Posterior vena cava (tissue), 2 donors: ENCODE results near the gene KCNJ10. TPM values are rescaled to one million over a fixed set of nuclear protein-coding genes. Genes with fewer than 3 reads are reported as not detected.

Experiments used
- DNase-seq: peaks from one replicate; pipeline ENCODE4 v3.0.0-alpha.2; 2020; ENCODE audit warnings: low spot score
- intact Hi-C, 2 donors: fragments of 100-400 bp; cut with DNase I; formaldehyde crosslinking; loops; one replicate each; pipeline versions ENCODE4 v1.14.1 to v1.14.2; 2022 to 2023
- total RNA-seq, 2 donors: library from RNA; stranded (reverse); fragmentation: NEBNext Ultra II Directional; extraction: Animal tissue kit (Norgen Biotek cat#: 25700); gene quantifications; one replicate each; pipeline ENCODE4 v1.2.1, GENCODE V29; 2021
- donor health status: DM: yes; HTN: yes; CAD: no.
- donor health status: DM: yes; HTN: yes; CAD: no.

Gene KCNJ10
- total RNA-seq, 2 donors from 2014 or later, result 0.19 TPM; not detected in 1

DNA sequence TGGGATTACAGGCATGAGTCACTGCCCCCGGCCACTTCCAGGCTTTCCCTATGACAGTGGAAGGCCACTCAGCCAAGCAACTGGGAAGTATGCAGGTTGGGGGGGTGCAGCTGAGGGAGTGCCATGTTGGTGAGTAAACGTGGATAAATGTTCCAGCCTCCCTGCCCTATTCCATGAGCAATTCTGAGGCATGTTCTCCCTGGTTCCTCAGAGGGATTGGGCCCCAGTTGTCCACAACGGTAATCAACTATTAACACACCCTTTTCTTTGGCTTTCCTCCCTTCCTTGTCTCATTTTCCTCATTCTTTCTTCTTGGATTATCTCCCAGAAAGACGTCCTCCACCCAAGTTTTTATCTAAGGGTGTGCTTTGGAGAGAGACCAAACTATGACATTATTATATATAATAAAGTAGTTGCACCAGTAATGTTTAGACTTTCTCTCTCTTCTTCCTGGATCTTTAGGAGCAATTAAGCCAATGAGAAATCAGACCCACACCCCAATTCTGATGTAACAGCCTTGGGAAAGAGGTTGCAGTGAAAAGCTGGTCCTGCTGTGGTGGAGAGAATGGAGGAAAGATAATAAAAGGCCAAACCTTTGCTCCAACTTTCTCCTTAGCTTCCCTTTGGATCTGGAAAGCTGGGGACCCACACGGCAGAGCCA is 109.1 kb downstream of the KCNJ10 start:
- DNase-seq, result peak; percentile 94

DNA sequence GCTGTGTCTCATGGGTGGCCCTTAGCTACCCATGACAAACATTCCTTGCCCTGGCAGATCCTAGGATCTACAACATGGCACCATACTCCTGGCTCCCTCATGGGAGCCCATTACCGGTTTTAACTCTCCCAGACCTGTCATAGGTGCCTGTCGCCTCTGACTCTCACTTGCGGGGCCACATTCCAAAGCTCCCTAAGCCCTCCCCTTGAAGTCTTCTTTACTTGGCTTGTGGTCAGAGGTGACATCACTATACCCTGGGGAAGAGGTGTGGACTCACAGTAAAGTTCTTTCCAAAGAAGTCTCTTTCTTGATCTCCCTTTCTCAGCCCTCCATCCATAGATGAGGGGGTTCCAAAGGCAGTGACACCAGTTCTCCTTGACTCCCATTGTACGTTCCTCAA is 110.5 kb downstream of the KCNJ10 start:
- no peak for DNase-seq
- intact Hi-C loops, result no loop called here

More for the DNA sequence above, 109.1 kb downstream of the KCNJ10 start:
- intact Hi-C loops, result no loop called here

DNA sequence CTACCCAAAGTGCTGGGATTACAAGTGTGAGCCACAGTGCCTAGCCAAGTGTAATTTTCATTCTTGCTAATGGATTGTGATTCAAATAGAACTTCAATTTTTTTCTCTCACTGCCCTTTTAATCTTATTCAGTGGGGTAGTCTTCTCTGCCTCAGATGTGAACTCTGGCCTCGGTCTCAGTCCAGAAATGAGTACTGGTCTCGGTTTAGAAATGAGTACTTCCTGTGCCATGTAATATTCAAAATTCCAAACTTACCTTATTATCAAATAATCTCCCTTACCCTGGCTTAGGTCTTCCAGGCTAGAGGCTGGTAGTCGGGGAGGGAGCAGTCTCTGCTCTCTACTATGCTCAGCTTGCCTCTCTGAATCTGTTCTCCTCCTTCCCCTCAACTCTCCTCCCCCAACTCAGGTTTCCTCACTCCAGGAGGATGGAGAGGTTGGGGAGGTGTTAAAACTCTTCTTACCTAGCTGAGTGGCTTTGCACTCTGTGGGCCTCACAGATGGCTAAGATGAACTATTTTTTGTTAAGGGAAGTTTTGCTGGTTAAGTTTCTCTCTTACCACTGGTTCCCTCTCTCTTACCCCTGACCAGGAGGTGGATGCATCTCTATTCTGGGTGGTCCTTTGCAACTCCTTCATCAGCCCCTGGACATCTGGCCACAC is 111.1 kb downstream of the KCNJ10 start:
- no peak for DNase-seq
- intact Hi-C loops, result no loop called here

DNA sequence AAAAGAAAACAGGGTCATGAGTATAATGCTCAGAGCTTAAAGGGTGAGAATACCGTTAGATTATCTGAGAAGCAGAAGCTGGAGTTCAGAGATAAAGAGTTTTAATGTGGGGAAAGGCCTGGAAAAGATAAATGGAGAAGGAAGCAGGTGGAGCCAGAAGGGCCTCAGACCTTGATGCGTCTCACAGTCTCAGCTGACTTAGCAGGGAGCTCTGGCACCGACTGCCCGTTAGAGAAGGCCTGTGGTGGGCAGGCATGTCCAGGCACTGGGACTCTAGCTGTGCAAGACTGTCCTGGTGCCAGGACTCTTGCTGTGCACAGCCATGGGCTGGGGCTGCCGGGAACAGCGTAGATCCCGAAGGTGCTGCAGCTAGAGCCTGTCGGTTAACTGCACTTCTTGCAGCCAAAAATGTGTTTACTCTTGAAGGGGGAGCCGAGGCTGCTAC is 112.1 kb downstream of the KCNJ10 start:
- DNase-seq, result no peak
- intact Hi-C loops, result no loop called here

DNA sequence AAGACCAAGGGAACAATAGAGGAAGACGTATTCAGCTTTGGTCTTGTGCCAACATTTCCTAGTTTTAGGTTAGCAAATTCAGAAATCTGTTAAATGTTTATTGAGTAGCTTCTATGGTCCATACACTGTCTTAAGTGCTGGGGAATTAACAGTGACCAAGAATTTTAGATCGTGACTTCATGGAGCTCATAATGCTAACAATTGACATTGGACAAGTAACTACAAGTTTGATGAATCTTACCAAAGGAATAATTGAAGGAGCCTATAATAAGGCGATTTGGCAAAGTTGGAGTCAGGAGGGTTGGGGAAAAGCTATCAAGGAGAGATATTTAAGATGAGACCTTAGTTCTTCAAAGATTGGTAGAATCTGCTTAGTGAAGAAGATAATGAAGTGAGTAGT is 114.5 kb downstream of the KCNJ10 start:
- intact Hi-C loops, result no loop called here
- no peak for DNase-seq

DNA sequence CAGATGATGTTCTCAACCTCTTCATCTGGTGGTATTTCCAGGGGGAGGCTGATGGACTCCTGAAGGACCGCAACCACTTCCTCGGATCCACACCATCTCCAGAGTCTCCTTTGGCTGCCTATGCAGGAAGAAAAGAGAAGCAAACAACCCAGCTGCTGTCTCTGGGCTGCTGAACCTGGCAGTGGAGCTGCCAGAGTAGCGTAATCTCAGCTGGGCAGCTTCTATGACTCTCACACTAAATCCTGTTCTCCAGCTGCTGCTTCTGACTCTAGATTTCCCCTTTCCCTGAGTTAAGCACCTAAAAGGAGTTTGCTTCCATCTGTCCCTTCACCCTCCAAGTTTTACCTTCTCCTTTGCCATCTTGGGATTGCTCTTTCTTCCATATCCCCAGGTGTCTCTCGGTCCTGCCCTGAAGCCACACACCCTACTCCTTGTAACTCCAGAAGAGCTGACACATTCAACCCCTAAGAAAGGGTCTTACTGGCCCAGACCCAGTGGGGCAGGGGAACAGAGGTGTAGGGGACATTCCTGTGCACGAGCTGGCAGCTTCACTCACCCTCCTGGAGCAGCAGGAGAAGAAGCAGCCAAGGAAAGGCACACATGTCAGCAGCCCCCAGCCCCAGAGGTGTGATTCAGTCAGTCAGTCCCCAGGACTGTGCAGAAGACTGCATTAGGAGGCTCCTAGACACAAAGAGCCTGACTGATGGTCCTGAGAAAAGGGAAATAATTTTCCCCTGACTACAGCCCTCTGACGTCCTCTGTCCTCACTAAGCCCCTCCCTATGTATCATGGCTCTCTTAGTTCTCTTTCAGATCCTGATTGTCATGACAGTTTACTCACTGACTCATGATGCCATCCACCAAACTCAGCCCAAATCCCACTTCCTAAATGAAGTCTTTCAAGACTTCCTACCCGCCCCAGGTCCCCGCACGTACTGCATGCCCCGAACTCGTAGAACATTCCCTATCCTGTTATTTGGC is 116.1 kb downstream of the KCNJ10 start, which contains the start of gene SLAMF9:
SLAMF9 (minus strand) TSS at position 702 of the 980 bp plus-strand sequence; CDS start at position 602, 100 bp downstream.
- intact Hi-C loops, result no loop called here
- DNase-seq, result no peak

DNA sequence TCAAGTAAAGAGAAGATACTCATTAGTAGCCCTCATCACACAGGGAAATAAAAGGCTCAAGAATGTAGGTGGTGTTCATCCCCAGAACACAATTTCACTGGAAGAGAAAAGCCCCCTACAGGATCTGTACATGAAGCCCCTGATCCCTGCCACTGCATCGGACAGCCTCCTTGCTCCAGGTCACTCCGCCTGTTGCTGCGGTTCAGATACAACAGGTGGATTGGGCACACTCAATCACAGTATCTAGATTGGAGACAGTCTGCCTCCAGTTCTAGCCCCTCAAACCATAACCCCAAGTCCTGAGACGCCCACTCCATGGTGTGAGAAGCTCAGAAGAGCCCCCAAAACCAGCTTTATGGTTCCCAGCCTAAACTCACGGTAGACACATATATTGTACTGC is 117.0 kb downstream of the KCNJ10 start:
- intact Hi-C loops, result no loop called here
- no peak for DNase-seq

DNA sequence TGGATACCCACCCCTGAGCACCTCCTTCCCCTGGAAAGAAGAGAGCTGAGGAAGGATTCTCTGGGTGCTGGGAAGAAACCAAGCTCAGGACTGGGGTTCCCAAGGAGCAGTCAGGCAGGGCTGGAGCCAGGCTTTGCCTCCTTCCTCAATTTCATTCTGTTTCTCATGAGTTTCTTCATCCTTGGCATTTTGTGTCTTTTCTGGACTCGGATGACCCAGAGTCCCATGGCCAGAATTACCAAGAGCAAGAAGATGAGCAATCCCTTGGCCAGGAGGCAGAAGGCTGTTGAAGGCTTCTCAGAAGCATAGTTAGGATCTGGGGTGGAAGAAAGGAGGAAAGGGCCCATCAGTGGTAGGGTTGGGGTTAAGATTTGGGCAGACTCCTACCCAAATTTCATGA is 118.4 kb downstream of the KCNJ10 start:
- no peak for DNase-seq
- intact Hi-C loops, result no loop called here

DNA sequence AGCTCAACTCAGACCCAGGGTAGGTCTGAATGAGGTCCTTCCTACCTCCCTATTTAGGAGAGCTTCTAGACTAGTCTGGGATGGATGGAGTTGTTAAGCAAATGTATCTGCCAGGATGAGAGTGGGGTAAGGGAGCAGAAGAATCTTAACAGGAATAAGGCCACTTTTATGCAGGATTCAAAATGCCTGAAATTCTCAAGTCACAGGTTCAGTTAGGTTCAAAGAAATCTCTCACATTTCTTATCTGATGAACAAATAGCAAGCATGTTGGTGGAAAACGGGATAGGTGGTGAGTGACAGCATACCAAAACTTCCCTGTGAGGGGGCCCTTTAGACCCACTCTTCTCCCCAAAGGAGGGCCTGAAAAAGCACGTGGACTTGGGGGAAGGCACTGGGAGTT is 118.9 kb downstream of the KCNJ10 start:
- intact Hi-C loops, result no loop called here
- no peak for DNase-seq

DNA sequence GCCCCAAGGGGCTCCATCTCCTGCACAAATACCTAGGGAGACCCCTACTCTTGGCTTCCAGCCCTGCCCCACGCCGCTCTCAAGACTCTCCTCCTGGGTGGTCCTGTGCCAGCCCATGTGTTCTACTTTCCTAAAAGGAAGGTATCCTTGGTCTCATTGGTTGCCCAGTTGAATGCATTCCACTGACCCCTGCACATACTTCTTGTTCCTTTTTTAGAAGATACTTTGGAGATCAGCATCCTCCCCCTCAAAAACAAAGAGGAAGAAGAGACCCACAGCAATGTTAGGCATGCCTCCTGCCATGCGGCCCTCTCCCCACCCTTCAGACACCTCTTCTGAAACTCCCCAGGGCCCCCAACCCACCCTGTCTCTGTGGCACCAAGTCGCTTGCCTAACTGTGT is 120.0 kb downstream of the KCNJ10 start:
- DNase-seq, result no peak

DNA sequence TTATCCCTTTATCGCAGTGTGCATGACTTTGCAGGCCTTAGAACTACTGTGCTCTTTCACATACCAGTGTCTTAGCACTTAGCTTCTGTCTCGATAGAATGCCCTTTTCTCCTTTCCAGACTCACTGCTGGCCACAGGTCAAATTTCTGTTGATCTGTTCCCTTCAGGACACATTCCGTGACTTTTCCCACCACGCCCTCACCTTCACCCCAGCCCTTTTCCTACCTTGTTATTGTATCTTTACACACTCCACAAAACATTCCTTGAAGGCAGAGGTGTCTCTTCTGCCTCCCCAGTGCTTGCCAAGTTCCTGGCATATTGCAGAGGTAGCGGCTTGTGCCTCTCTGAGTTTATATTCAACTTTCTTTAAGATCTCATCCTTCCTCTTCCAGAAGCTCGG is 120.8 kb downstream of the KCNJ10 start:
- DNase-seq, result no peak
- intact Hi-C loops, result no loop called here

More for the DNA sequence above, 120.0 kb downstream of the KCNJ10 start:
- intact Hi-C loops, result no loop called here

Other genes starting within 250 kb of the KCNJ10 start
- gene SLAMF8, start 243.3 kb downstream of the KCNJ10 start, total RNA-seq, result 10 to 100 TPM in 1 of 2 donors, 1 to 10 TPM in 1; 4.8 to 10.5 TPM
- under 1 TPM in 1 of 2 donors, not detected in 1; 0.19 TPM for gene VSIG8, start 207.5 kb downstream of the KCNJ10 start, total RNA-seq
- 1 to 10 TPM; 1.2 to 2.2 TPM for gene CFAP45, start 170.0 kb downstream of the KCNJ10 start, total RNA-seq
- 100 to 1,000 TPM; 237 to 244 TPM for gene TAGLN2, start 144.7 kb downstream of the KCNJ10 start, total RNA-seq
- under 1 TPM; 0.10 to 0.42 TPM for gene IGSF9, start 124.5 kb downstream of the KCNJ10 start, total RNA-seq
- under 1 TPM in 1 of 2 donors, not detected in 1; 0.38 TPM for gene SLAMF9, start 115.9 kb downstream of the KCNJ10 start, total RNA-seq
- gene PIGM, start 38.2 kb downstream of the KCNJ10 start, total RNA-seq, result 1 to 10 TPM; 5.5 to 6.3 TPM
- gene KCNJ9, start 11.4 kb upstream of the KCNJ10 start, total RNA-seq, result not detected
- 10 to 100 TPM; 16.0 to 17.4 TPM for gene IGSF8, start 28.5 kb upstream of the KCNJ10 start, total RNA-seq
- gene ATP1A2, start 45.6 kb upstream of the KCNJ10 start, total RNA-seq, result 10 to 100 TPM in 1 of 2 donors, 1 to 10 TPM in 1; 4.1 to 10.8 TPM
- not detected for gene ATP1A4, start 81.4 kb upstream of the KCNJ10 start, total RNA-seq
- 10 to 100 TPM in 1 of 2 donors, 1 to 10 TPM in 1; 4.5 to 10.4 TPM for gene CASQ1, start 120.4 kb upstream of the KCNJ10 start, total RNA-seq
- gene PEA15, start 135.2 kb upstream of the KCNJ10 start, total RNA-seq, result 100 to 1,000 TPM; 299 to 410 TPM
- gene DCAF8, start 192.4 kb upstream of the KCNJ10 start, total RNA-seq, result 10 to 100 TPM; 95.3 to 95.5 TPM
- 10 to 100 TPM; 54.0 to 60.0 TPM for gene PEX19, start 215.0 kb upstream of the KCNJ10 start, total RNA-seq